Mucosa of stomach (tissue), 1 donor: ENCODE data around the gene CAMTA1.
"Not testable (repeated sequence)": the region's sequence is repeated elsewhere in the genome, so short reads cannot be mapped to it uniquely, and the experiment has no call there.

ENCODE experiments used
- H3K27me3 ChIP-seq: one replicate; pipeline ENCODE4 v1.7.0; 2013; ENCODE audit warnings: mild to moderate bottlenecking, low read length; ENCODE audit not compliant: control insufficient read depth, insufficient read depth
- H3K36me3 ChIP-seq: one replicate; pipeline ENCODE4 v1.7.0; 2013; ENCODE audit warnings: low read length; ENCODE audit not compliant: control insufficient read depth, insufficient read depth
- H3K4me1 ChIP-seq: one replicate; pipeline ENCODE4 v1.7.0; 2013; ENCODE audit warnings: mild to moderate bottlenecking, low read length; ENCODE audit not compliant: control insufficient read depth, insufficient read depth
- H3K4me3 ChIP-seq: one replicate; pipeline ENCODE4 v1.7.0; 2013; ENCODE audit warnings: low read length
- H3K9ac ChIP-seq: one replicate; pipeline ENCODE4 v1.7.0; 2013; ENCODE audit warnings: mild to moderate bottlenecking, low read length, moderate library complexity
- H3K9me3 ChIP-seq: one replicate; pipeline ENCODE4 v1.7.0; 2013; ENCODE audit warnings: mild to moderate bottlenecking, low read length, moderate library complexity; ENCODE audit not compliant: control insufficient read depth
- donor health status: Pancreatic carcinoma.

Gene CAMTA1

GRCh38 chr1:7403265-7404045 lies 618.2 kb downstream of the CAMTA1 start:
- Histone ChIP-seq H3K4me3 (no peak overlapping the region), H3K9ac (no peak overlapping the region), H3K36me3 (no peaks in the 10 kb centered on the region), H3K27me3 (no peaks in the 10 kb centered on the region), H3K4me1 (no peaks in the 10 kb centered on the region), H3K9me3 (no peaks in the 10 kb centered on the region)

- Histone ChIP-seq H3K4me3 (no peak overlapping the region), H3K27me3 (no peaks in the 10 kb centered on the region), H3K4me1 (no peaks in the 10 kb centered on the region), H3K9me3 (no peaks in the 10 kb centered on the region), H3K9ac (no peak overlapping the region), H3K36me3 (no peaks in the 10 kb centered on the region)
These were observed 618.9 kb downstream of the CAMTA1 start for GRCh38 chr1:7404046-7404742.

- Histone ChIP-seq H3K9ac (no peak overlapping the region), H3K4me3 (no peak overlapping the region), H3K36me3 (no peaks in the 10 kb centered on the region)
These were observed 620.7 kb downstream of the CAMTA1 start for GRCh38 chr1:7405844-7406500.

GRCh38 chr1:7406641-7407543 lies 621.6 kb downstream of the CAMTA1 start:
- Histone ChIP-seq H3K36me3 (no peaks in the 10 kb centered on the region), H3K4me3 (no peak overlapping the region), H3K9me3 (no peaks in the 10 kb centered on the region), H3K9ac (no peak overlapping the region), H3K4me1 (no peaks in the 10 kb centered on the region), H3K27me3 (no peaks in the 10 kb centered on the region)

More at GRCh38 chr1:7405844-7406500, 620.7 kb downstream of the CAMTA1 start:
- H3K4me1 ChIP-seq = no peaks in the 10 kb centered on the region
- no peaks in the 10 kb centered on the region for H3K27me3 ChIP-seq
- no peaks in the 10 kb centered on the region for H3K9me3 ChIP-seq

GRCh38 chr1:7407544-7407895 lies 622.3 kb downstream of the CAMTA1 start:
- no peaks in the 10 kb centered on the region for H3K4me1 ChIP-seq
- H3K27me3 ChIP-seq = no peaks in the 10 kb centered on the region
- H3K9me3 ChIP-seq = no peaks in the 10 kb centered on the region
- no peak overlapping the region for H3K4me3 ChIP-seq
- no peak overlapping the region for H3K9ac ChIP-seq
- no peaks in the 10 kb centered on the region for H3K36me3 ChIP-seq

GRCh38 chr1:7407980-7408770 lies 622.9 kb downstream of the CAMTA1 start:
- H3K36me3 ChIP-seq = no peaks in the 10 kb centered on the region
- H3K27me3 ChIP-seq = no peaks in the 10 kb centered on the region
- H3K9ac ChIP-seq = no peak overlapping the region
- H3K9me3 ChIP-seq = no peaks in the 10 kb centered on the region
- no peaks in the 10 kb centered on the region for H3K4me1 ChIP-seq
- no peak overlapping the region for H3K4me3 ChIP-seq

GRCh38 chr1:7408771-7409150 lies 623.5 kb downstream of the CAMTA1 start:
- H3K9me3 ChIP-seq = no peaks in the 10 kb centered on the region
- H3K4me1 ChIP-seq = no peaks in the 10 kb centered on the region
- no peak overlapping the region for H3K9ac ChIP-seq
- H3K27me3 ChIP-seq = no peaks in the 10 kb centered on the region
- no peak overlapping the region for H3K4me3 ChIP-seq
- H3K36me3 ChIP-seq = no peaks in the 10 kb centered on the region

- H3K4me1 ChIP-seq = no peaks in the 10 kb centered on the region
These were observed 624.0 kb downstream of the CAMTA1 start for GRCh38 chr1:7409278-7409677.

GRCh38 chr1:7410156-7410555 lies 624.9 kb downstream of the CAMTA1 start:
- no peaks in the 10 kb centered on the region for H3K9me3 ChIP-seq
- H3K9ac ChIP-seq = no peak overlapping the region
- H3K27me3 ChIP-seq = no peaks in the 10 kb centered on the region
- H3K4me3 ChIP-seq = no peak overlapping the region
- H3K36me3 ChIP-seq = no peaks in the 10 kb centered on the region
- H3K4me1 ChIP-seq = no peaks in the 10 kb centered on the region

More at GRCh38 chr1:7409278-7409677, 624.0 kb downstream of the CAMTA1 start:
- Histone ChIP-seq H3K9ac (no peak overlapping the region), H3K9me3 (no peaks in the 10 kb centered on the region), H3K36me3 (no peaks in the 10 kb centered on the region), H3K4me3 (no peak overlapping the region), H3K27me3 (no peaks in the 10 kb centered on the region)

- H3K9ac ChIP-seq, H3K36me3 ChIP-seq, H3K4me1 ChIP-seq, H3K4me3 ChIP-seq, H3K9me3 ChIP-seq, H3K27me3 ChIP-seq: not testable (repeated sequence)
These were observed 632.4 kb downstream of the CAMTA1 start for GRCh38 chr1:7417618-7418017.

GRCh38 chr1:7418442-7419080 lies 633.3 kb downstream of the CAMTA1 start:
- Histone ChIP-seq H3K27me3 (no peaks in the 10 kb centered on the region), H3K4me1 (no peaks in the 10 kb centered on the region), H3K9ac (no peak overlapping the region), H3K9me3 (no peaks in the 10 kb centered on the region), H3K4me3 (no peak overlapping the region), H3K36me3 (no peaks in the 10 kb centered on the region)
